HUES64 (cell line): Measurements from ENCODE around the gene CHN1.

Source experiments
- H3K27ac ChIP-seq: 2 replicates; pipeline ENCODE4 v1.7.0; 2013; ENCODE audit warnings: low read depth, low read length, inconsistent platforms
- H3K27me3 ChIP-seq: 2 replicates; pipeline ENCODE4 v1.6.1; 2013; ENCODE audit warnings: mild to moderate bottlenecking, low read length; ENCODE audit not compliant: insufficient read depth
- H3K36me3 ChIP-seq: 2 replicates; pipeline ENCODE4 v1.6.1; 2013; ENCODE audit warnings: mild to moderate bottlenecking, low read length; ENCODE audit not compliant: insufficient read depth
- H3K4me1 ChIP-seq: 2 replicates; pipeline ENCODE4 v1.6.1; 2013; ENCODE audit warnings: mild to moderate bottlenecking, low read length, moderate library complexity; ENCODE audit not compliant: insufficient read depth
- H3K4me3 ChIP-seq: 2 replicates; pipeline ENCODE4 v1.5.1; 2013; ENCODE audit warnings: mild to moderate bottlenecking, low read length, moderate library complexity
- H3K9ac ChIP-seq: 2 replicates; pipeline ENCODE4 v1.6.1; 2013; ENCODE audit warnings: mild to moderate bottlenecking, low read depth, low read length
- H3K9me3 ChIP-seq: 2 replicates; pipeline ENCODE4 v1.6.1; 2013; ENCODE audit warnings: low read depth, low read length; ENCODE audit not compliant: insufficient read depth
- WGBS: fragments of 150-250, 120-280 bp; methylation state at CpG from one replicate; pipeline ENCODE4 v1.1.7; 2013; ENCODE audit warnings: missing lambda C conversion rate; 5-methylcytosine and 5-hydroxymethylcytosine counted together

CHN1 gene

GRCh38 chr2:174784909-174785308 lies 220.3 kb downstream of the CHN1 start:
- H3K27ac ChIP-seq: no peak overlapping the region
- H3K9me3 ChIP-seq: no peaks in the 10 kb centered on the region
- no peaks in the 10 kb centered on the region for H3K36me3 ChIP-seq
- peaks cover 40% of the 10 kb centered on the region for H3K4me1 ChIP-seq
- H3K9ac ChIP-seq: no peak overlapping the region
- H3K27me3 ChIP-seq: no peaks in the 10 kb centered on the region
- no peak overlapping the region for H3K4me3 ChIP-seq
- WGBS: 97% methylated on average over 4 of the region's 5 CpGs

- no peak overlapping the region for H3K27ac ChIP-seq
Observed at GRCh38 chr2:174784316-174784715, 220.9 kb downstream of the CHN1 start.

GRCh38 chr2:174781996-174782395 lies 223.2 kb downstream of the CHN1 start:
- Histone ChIP-seq H3K36me3 (no peaks in the 10 kb centered on the region), H3K4me1 (peaks cover 37% of the 10 kb centered on the region), H3K27me3 (no peaks in the 10 kb centered on the region), H3K9me3 (no peaks in the 10 kb centered on the region), H3K27ac (no peak overlapping the region), H3K4me3 (no peak overlapping the region), H3K9ac (no peak overlapping the region)
- WGBS: 95% methylated on average over 11 of the region's 11 CpGs

More at GRCh38 chr2:174784316-174784715, 220.9 kb downstream of the CHN1 start:
- Histone ChIP-seq H3K4me3 (no peak overlapping the region), H3K36me3 (no peaks in the 10 kb centered on the region), H3K9me3 (no peaks in the 10 kb centered on the region), H3K27me3 (no peaks in the 10 kb centered on the region), H3K9ac (no peak overlapping the region), H3K4me1 (peaks cover 45% of the 10 kb centered on the region)
- 94% methylated on average over 7 of the region's 7 CpGs for WGBS

DNA sequence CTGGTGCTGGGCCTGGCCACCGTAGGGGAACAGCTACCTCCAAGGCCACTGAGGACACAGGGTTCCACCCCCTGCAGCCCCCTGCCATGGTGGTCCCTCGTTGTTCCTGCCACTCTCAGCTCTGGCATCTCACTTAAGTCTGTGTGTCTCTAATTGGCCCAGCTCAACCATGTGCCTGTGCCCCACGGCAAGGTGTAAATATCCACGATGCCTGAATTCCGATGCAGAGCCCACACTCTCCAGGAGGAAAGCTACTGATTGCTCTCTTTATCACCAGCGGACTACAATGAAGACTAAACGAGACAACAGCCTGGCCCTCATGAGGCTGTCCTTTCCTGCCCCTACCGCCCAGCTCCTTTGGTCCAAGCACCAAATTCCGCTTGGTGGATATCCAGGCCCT lies 223.9 kb downstream of the CHN1 start:
- H3K9ac ChIP-seq: no peak overlapping the region
- WGBS: 94% methylated on average over 9 of the region's 9 CpGs
- H3K9me3 ChIP-seq: no peaks in the 10 kb centered on the region
- H3K4me3 ChIP-seq: no peak overlapping the region
- no peak overlapping the region for H3K27ac ChIP-seq
- no peaks in the 10 kb centered on the region for H3K27me3 ChIP-seq
- H3K4me1 ChIP-seq: peaks cover 38% of the 10 kb centered on the region
- H3K36me3 ChIP-seq: no peaks in the 10 kb centered on the region

- 81% methylated on average over 7 of the region's 7 CpGs for WGBS
- H3K27ac ChIP-seq: no peak overlapping the region
- H3K27me3 ChIP-seq: no peaks in the 10 kb centered on the region
- peaks cover 35% of the 10 kb centered on the region for H3K4me1 ChIP-seq
- no peak overlapping the region for H3K4me3 ChIP-seq
- no peaks in the 10 kb centered on the region for H3K36me3 ChIP-seq
- H3K9me3 ChIP-seq: no peaks in the 10 kb centered on the region
- H3K9ac ChIP-seq: no peak overlapping the region
Observed at GRCh38 chr2:174780856-174781255, 224.3 kb downstream of the CHN1 start.

- no peak overlapping the region for H3K27ac ChIP-seq
- H3K36me3 ChIP-seq: no peaks in the 10 kb centered on the region
- H3K4me3 ChIP-seq: no peak overlapping the region
- H3K9ac ChIP-seq: no peak overlapping the region
- H3K4me1 ChIP-seq: peaks cover 35% of the 10 kb centered on the region
- H3K9me3 ChIP-seq: no peaks in the 10 kb centered on the region
- no peaks in the 10 kb centered on the region for H3K27me3 ChIP-seq
- 91% methylated on average over 5 of the region's 5 CpGs for WGBS
Observed at GRCh38 chr2:174780191-174780840, 224.9 kb downstream of the CHN1 start.

DNA sequence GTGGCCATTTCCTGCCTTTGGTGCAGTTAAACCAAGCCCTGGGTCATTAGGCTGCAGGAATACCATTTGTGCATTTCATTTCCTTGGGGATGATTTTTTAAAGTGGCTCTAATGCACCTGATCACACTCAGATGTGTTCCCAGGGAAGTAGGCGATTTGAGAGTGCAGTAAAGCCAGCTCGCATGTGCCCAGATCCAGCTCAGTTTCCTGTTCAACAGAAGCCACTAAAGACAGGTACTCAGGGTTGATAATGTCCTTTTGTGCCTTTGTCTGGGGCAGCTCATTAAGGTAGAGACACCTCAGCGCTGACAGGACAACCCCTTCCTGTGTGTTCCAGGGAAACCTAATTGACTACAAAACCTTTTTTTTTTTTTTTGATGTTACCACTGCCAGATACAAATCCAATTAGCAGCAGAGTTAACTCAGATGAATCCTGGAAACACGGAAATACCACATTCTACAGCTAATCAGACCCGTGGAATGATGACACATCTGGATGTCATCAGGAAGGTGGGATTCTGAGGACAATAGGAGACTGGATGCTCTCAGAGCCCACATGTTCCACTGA lies 225.7 kb downstream of the CHN1 start:
- H3K36me3 ChIP-seq: no peaks in the 10 kb centered on the region
- peaks cover 35% of the 10 kb centered on the region for H3K4me1 ChIP-seq
- H3K9me3 ChIP-seq: no peaks in the 10 kb centered on the region
- WGBS: 82% methylated on average over 5 of the region's 5 CpGs
- no peak overlapping the region for H3K9ac ChIP-seq
- no peaks in the 10 kb centered on the region for H3K27me3 ChIP-seq
- no peak overlapping the region for H3K4me3 ChIP-seq
- H3K27ac ChIP-seq: no peak overlapping the region

- Histone ChIP-seq H3K27me3 (no peaks in the 10 kb centered on the region), H3K9ac (no peak overlapping the region), H3K27ac (no peak overlapping the region), H3K9me3 (no peaks in the 10 kb centered on the region), H3K4me1 (peaks cover 37% of the 10 kb centered on the region), H3K36me3 (no peaks in the 10 kb centered on the region), H3K4me3 (no peak overlapping the region)
- WGBS: 94% methylated on average over 13 of the region's 13 CpGs
Observed at GRCh38 chr2:174778085-174778981, 226.8 kb downstream of the CHN1 start.

DNA sequence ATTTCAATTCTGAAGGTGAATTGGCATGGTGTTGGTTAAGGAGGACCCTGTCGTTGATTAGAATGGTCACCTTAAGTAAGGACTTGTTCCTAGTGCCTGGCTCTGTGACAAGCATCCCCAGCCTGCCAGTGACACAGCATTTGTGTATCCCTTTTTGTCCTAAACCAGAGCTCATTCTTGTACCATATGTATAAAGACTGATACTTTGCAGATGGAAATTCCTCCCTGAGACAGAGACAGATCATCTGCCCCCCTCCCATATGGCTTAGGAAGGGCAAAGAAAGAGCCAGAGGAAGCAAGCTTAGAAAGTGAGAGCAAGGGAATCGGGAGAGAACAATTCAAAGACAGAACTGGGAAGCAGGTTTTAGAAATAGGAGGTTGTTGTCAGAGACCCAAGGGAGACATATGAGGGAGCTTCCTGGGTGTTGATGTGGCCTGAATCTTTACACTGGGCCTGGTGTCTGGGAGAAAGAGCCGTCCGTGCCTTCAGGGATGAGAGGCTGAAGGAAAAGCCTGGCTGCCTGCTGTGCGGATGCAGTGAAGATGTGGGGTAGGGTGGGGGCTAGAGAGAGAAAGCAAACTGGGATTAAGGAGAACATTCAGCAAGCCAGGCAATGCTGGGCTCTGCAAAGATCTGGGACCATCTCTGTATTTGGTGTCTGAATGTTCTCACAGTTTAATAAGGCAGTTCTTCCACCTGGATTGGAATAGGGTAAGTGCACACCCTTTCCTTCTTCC lies 227.7 kb downstream of the CHN1 start:
- no peak overlapping the region for H3K9ac ChIP-seq
- H3K9me3 ChIP-seq: no peaks in the 10 kb centered on the region
- H3K36me3 ChIP-seq: no peaks in the 10 kb centered on the region
- H3K4me3 ChIP-seq: no peak overlapping the region
- 55% methylated on average over 5 of the region's 5 CpGs for WGBS
- H3K27ac ChIP-seq: no peak overlapping the region
- peaks cover 45% of the 10 kb centered on the region for H3K4me1 ChIP-seq
- H3K27me3 ChIP-seq: no peaks in the 10 kb centered on the region

DNA sequence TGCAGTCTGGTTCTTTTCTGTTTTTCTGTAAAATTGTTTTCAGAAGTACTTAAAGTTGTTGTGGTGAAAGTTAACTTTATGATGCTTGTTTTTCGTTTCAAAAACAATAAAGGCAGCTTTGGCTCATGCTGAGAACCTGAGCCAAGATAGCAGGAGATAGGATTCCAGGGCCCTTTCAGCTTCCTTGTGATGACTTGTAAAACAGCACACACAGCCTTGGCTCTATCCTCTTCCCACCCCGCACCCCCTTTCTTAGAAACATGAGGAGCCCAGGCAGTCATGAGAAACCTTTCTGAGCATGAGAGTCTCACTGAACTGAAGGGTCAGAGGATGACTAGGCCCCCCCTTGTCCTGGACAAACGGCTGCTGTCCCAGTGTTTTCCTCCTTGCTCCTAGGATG lies 228.5 kb downstream of the CHN1 start:
- 0 out of 2 replicates have a peak overlapping the region, but pooled peaks have one; percentile 7 for H3K27ac ChIP-seq
- no peak overlapping the region for H3K4me3 ChIP-seq
- H3K4me1 ChIP-seq: peaks cover 53% of the 10 kb centered on the region
- no peaks in the 10 kb centered on the region for H3K27me3 ChIP-seq
- 65% methylated on average over 3 of the region's 3 CpGs for WGBS
- H3K9me3 ChIP-seq: no peaks in the 10 kb centered on the region
- H3K36me3 ChIP-seq: no peaks in the 10 kb centered on the region
- H3K9ac ChIP-seq: no peak overlapping the region

GRCh38 chr2:174776223-174776622 lies 229.0 kb downstream of the CHN1 start:
- WGBS: 81% methylated on average over 6 of the region's 6 CpGs
- Histone ChIP-seq H3K27me3 (no peaks in the 10 kb centered on the region), H3K9ac (no peak overlapping the region), H3K36me3 (no peaks in the 10 kb centered on the region), H3K9me3 (no peaks in the 10 kb centered on the region), H3K4me3 (no peak overlapping the region), H3K27ac (no peak overlapping the region), H3K4me1 (peaks cover 58% of the 10 kb centered on the region)
